Measurements from ENCODE around the gene SHOX.
"Not testable (repeated sequence)": the region's sequence is repeated elsewhere in the genome, so short reads cannot be mapped to it uniquely, and the experiment has no call there.

The SHOX gene

GRCh38 chrX:622802-623201, 7.8 kb upstream of the SHOX start:
- DNase-seq, result not testable (repeated sequence)

- no peak for DNase-seq
These were observed 7.4 kb upstream of the SHOX start for GRCh38 chrX:623268-623598.

DNA sequence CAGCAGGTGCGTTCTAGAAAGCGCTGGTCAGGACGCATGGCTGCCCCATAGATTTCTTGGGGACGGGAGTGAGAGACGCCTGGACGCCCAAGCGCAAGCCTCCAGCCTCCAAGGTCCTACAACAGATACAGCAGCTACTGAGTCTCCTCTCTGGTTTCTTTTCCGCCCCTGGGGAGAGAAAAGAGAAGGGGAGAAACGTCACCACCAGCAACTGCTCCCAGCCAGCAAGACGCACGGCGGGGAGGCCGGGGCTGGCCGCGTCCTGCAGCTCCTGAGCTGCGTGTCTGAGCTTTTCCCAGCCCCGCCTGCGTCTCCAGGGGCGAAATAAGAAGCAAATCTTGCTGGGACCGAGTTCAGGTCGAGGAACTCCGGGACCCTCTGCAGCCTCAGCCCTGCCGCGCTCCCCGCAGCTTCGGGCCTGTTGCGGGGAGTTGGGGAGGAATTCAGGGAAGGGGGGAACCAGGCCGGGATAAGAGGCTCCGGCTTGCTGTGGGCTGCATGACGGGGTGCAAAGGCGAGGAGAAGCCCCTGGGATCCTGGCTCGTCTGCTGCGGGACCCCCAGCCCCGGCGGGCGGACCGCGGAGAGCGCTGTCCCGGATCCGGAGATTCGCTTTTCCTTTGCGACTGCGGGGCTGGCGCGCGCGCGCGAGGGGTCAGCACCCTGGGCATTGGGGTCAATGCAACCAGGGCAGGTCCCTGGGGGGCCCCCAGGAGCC, 6.8 kb upstream of the SHOX start:
- DNase-seq, result no peak

GRCh38 chrX:625137-625691, 5.4 kb upstream of the SHOX start:
- DNase-seq, result no peak

- not testable (repeated sequence) for DNase-seq
These were observed 4.5 kb upstream of the SHOX start for GRCh38 chrX:626047-626446.

DNA sequence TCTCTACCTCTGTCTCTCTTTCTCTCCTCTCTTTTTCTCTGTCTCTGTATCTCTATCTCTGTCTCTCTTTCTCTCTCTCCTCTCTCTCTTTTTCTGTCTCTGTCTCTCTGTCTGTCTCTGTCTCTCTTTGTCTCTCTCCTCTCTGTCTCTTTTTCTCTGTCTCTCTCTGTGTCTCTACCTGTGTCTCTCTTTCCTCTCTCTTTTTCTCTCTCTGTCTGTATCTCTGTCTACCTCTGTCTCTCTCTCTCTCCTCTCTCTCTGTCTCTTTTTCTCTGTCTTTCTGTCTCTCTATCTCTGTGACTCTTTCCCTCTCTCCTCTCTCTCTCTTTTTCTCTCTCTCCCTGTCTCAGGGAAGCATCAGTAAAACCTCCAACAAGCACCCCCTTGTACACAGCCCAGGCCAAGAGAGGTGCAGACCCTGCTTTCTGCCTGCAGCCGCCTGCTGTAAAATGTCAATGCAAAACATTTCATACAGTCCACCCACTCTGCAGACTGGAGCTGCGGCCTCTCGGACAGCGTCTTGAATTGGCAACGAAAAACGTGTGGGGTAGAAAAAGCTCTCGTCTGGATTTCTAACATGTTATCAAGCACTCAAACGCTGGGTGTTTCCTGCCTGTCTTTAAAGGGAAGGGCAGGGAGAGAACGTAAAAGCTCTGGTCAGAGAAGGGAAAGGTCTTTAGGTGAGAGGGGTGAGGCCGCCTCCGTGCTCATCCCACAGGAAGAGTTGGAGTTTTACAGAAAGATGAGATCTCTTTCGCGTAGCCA, 3.7 kb upstream of the SHOX start:
- no peak for DNase-seq

DNA sequence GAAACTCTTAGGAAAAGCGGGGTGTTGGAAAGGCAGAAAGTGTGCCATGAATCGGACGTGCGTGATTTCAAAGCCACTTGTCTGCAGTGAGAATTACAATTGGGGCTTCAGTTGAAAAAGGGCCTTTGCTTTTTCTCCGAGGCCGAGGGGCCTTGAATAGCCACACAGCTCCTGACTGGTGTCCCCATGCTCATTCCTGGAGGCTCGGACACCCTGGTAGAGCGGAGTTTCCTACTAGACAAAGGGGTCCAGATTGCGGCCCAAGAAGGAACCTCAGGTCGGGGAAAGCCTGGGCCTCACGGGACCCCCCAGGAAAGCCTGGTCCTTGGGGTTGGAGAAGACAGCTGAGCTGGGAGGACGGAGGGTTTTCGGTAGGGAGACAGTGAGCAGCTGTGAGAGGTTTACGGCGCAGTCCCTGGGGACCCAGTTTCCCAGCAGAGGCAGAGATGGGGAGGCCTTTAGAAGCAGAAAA, 3.0 kb upstream of the SHOX start:
- DNase-seq, result no peak

GRCh38 chrX:627995-628394, 2.6 kb upstream of the SHOX start:
- no peak for DNase-seq

DNA sequence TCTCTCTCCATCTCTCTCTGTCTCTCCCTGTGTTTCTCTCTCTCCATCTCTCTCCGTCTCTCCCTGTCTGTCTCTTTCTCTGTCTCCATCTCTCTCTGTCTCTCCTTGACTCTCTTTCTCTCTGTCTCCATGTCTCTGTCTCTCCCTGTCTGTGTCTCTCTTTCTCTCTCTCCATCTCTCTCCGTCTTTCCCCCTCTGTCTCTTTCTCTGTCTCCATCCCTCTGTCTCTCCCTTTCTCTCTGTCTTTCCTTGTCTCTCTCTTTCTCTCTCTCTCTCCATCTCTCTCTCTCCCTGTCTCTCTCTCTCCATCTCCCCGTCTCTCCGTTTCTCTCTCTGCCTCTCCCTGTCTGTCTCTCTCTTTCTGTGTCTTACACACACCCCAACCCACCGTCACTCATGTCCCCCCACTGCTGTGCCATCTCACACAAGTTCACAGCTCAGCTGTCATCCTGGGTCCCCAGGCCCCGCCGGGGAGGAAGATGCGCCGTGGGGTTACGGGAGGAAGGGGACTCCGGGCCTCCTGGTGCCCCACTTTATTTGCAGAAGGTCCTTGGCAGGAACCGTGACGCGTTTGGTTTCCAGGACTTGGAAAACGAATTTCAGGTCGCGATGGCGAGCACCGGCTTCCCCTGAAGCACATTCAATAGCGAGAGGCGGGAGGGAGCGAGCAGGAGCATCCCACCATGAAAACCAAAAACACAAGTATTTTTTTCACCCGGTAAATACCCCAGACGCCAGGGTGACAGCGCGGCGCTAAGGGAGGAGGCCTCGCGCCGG, 1.2 kb upstream of the SHOX start:
- DNase-seq, result no peak

DNA sequence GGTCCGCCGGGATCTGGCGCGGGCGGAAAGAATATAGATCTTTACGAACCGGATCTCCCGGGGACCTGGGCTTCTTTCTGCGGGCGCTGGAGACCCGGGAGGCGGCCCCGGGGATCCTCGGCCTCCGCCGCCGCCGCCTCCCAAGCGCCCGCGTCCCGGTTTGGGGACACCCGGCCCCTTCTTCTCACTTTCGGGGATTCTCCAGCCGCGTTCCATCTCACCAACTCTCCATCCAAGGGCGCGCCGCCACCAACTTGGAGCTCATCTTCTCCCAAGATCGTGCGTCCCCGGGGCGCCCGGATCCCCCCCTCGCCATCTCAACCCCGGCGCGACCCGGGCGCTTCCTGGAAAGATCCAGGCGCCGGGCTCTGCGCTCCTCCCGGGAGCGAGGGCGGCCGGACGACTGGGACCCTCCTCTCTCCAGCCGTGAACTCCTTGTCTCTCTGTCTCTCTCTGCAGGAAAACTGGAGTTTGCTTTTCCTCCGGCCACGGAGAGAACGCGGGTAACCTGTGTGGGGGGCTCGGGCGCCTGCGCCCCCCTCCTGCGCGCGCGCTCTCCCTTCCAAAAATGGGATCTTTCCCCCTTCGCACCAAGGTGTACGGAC, 482 bp upstream of the SHOX start:
- no peak for DNase-seq

GRCh38 chrX:631802-632365, 1.3 kb downstream of the SHOX start:
- no peak for DNase-seq

DNA sequence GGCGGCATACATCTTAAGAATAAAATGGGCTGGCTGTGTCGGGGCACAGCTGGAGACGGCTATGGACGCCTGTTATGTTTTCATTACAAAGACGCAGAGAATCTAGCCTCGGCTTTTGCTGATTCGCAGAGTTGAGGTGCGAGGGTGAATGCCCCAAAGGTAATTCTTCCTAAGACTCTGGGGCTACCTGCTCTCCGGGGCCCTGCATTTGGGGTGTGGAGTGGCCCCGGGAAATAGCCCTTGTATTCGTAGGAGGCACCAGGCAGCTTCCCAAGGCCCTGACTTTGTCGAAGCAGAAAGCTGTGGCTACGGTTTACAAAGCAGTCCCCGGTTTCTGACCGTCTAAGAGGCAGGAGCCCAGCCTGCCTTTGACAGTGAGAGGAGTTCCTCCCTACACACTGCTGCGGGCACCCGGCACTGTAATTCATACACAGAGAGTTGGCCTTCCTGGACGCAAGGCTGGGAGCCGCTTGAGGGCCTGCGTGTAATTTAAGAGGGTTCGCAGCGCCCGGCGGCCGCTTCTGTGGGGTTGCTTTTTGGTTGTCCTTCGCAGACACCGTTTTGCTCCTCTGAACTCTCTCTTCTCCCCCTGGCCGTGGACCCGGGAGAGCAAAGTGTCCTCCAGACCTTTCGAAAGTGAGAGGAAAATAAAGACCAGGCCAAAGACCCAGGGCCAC, 1.9 kb downstream of the SHOX start:
- DNase-seq, result no peak

DNA sequence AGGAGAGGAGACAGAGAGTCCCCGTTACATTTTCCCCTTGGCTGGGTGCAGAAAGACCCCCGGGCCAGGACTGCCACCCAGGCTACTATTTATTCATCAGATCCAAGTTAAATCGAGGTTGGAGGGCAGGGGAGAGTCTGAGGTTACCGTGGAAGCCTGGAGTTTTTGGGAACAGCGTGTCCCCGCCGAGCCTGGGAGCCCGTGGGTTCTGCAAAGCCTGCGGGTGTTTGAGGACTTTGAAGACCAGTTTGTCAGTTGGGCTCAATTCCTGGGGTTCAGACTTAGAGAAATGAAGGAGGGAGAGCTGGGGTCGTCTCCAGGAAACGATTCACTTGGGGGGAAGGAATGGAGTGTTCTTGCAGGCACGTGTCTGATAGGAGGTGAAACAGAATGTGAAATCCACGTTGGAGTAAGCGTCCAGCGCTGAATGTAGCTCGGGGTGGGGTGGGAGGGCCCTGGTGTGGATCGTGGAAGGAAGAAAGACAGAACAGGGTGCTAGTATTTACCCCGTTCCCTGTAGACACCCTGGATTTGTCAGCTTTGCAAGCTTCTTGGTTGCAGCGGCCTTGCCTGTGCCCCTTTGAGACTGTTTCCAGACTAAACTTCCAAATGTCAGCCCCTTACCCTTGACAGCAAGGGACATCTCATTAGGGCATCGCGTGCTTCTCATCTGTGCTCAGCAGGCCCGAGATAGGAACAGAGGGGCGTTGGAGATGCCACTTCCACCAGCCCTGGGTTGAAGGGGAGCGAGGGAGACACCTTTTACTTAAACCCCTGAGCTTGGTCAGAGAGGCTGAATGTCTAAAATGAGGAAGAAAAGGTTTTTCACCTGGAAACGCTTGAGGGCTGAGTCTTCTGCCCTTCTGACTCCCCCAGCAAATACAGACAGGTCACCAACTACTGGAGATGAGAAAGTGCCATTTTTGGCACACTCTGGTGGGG, 2.7 kb downstream of the SHOX start:
- DNase-seq, result no peak

- DNase-seq, result no peak
These were observed 3.7 kb downstream of the SHOX start for GRCh38 chrX:633985-634958.

- no peak for DNase-seq
These were observed 5.0 kb downstream of the SHOX start for GRCh38 chrX:635428-636090.

GRCh38 chrX:636981-637659, 6.5 kb downstream of the SHOX start:
- no peak for DNase-seq

DNA sequence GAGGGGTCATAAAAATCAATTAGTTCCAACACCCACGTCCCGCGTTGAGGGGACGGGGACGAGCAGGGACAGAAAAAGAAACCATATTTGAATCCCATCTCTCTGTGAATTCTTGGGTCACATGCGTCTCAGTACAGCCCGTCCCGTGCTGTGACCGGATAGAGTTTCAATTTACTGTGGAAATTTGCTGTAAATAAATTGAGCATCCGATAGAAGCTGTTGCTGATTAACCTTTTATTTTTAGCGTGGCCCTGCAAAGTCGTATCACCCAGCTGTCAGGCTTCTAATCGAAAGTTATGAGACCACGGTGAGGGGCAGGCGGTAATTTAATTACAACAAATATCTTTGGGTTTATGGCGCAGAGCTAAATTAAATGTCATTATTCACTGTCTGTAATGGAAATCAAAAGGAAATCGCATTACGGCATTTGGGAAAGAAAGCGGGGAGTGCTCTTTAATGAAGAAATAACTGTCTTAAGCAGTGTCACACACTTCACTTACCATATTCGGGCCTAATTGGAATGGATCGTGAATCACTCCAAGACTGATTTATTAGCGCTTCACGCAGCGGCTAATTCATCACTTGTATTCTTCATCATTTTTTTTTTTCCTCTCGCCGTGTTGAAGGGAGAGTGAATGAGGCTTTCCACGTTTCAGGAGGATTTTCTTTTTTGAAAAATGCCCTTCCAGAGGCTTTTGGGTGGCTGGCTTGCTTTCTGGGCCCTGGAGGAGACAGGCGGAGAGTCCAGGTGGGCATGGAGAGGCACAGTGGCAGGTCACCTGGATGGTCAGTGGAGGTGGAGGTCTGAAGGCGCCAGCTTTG, 7.3 kb downstream of the SHOX start:
- no peak for DNase-seq
